H1 (cell line): ENCODE data around the gene TFR2. TPM values are rescaled to one million over a fixed set of nuclear protein-coding genes. Genes with fewer than 3 reads are reported as not detected.
A peak's percentile ranks its signal among the peaks of the same experiment; 100 is the strongest.

ENCODE experiments used
- CTCF ChIA-PET: fragments of 300-600 bp; sonication (Branson Sonifier 250); formaldehyde crosslinking; loops from one replicate; lab custom pipeline; 2021; ENCODE audit not compliant: partially characterized antibody; lab: Charles Lee
- POLR2A ChIA-PET: fragments of 300-600 bp; sonication (Branson Sonifier 250); formaldehyde crosslinking; loops from one replicate; lab custom pipeline; 2021; ENCODE audit warnings: inconsistent platforms; ENCODE audit not compliant: partially characterized antibody; lab: Charles Lee
- DNase-seq, 2 experiments: peaks; one replicate each; pipeline versions ENCODE4 v3.0.0 to v3.0.0-alpha.2; 2010 to 2022; ENCODE audit warnings: low spot score in 2 of 2, low read depth in 1 of 2, mixed read lengths in 1 of 2
- FAIRE-seq: peaks from 2 replicates; lab custom pipeline; 2011; peaks lifted over from hg19 to GRCh38; lab: Jason Lieb, UNC
- H2AFZ ChIP-seq: 2 replicates; pipeline ENCODE4 v1.8.1; 2012; ENCODE audit warnings: low read length, inconsistent platforms
- H2AK5ac ChIP-seq: 2 replicates; pipeline ENCODE4 v1.6.1; 2013; ENCODE audit warnings: low read depth, low read length
- H2BK120ac ChIP-seq: replicated peaks from 2 replicates; pipeline ENCODE3; 2013; ENCODE audit warnings: low read depth, low read length, inconsistent platforms
- H2BK12ac ChIP-seq: 2 replicates; pipeline ENCODE4 v1.6.1; 2013; ENCODE audit warnings: low read depth, low read length
- H2BK15ac ChIP-seq: 2 replicates; pipeline ENCODE4 v1.6.1; 2013; ENCODE audit warnings: low read length
- H2BK20ac ChIP-seq: 2 replicates; pipeline ENCODE4 v1.6.1; 2013; ENCODE audit warnings: low read length
- H2BK5ac ChIP-seq: 2 replicates; pipeline ENCODE4 v1.6.1; 2013; ENCODE audit warnings: low read depth, low read length
- H3K14ac ChIP-seq: 2 replicates; pipeline ENCODE4 v1.6.1; 2013; ENCODE audit warnings: inconsistent platforms; ENCODE audit not compliant: insufficient read length
- H3K18ac ChIP-seq: 2 replicates; pipeline ENCODE4 v1.6.1; 2013; ENCODE audit warnings: low read length; ENCODE audit errors: extremely low read depth
- H3K23ac ChIP-seq: 2 replicates; pipeline ENCODE4 v1.6.1; 2013; ENCODE audit warnings: inconsistent platforms; ENCODE audit not compliant: insufficient read length
- H3K23me2 ChIP-seq: 2 replicates; pipeline ENCODE4 v1.6.1; 2013; ENCODE audit warnings: low read depth, low read length
- H3K27ac ChIP-seq: 2 replicates; pipeline ENCODE4 v1.6.1; 2011; ENCODE audit warnings: low read depth, low read length, inconsistent platforms
- H3K27me3 ChIP-seq, 4 experiments: replicated peaks in 1 of 4; 1 replicate in 1 of 4; 2 replicates in 3 of 4; pipeline versions ENCODE4 v1.6.1 to v1.8.1; 2011 to 2013; ENCODE audit warnings: low read length in 3 of 4, mild to moderate bottlenecking in 3 of 4, inconsistent platforms in 2 of 4, mixed read lengths in 2 of 4, moderate library complexity in 1 of 4; ENCODE audit not compliant: control insufficient read depth in 3 of 4, insufficient read depth in 3 of 4; ENCODE audit errors: extremely low read depth in 1 of 4
- H3K36me3 ChIP-seq, 4 experiments: 2 replicates each; pipeline versions ENCODE4 v1.6.1 to v1.8.1; 2011 to 2013; ENCODE audit warnings: mild to moderate bottlenecking in 4 of 4, low read length in 3 of 4, moderate library complexity in 2 of 4, control low read depth in 1 of 4, inconsistent platforms in 1 of 4; ENCODE audit not compliant: insufficient read depth in 4 of 4, control insufficient read depth in 2 of 4
- H3K4ac ChIP-seq: replicated peaks from 2 replicates; pipeline ENCODE3; 2013; ENCODE audit warnings: low read length, low read depth, mixed read lengths, inconsistent platforms; ENCODE audit not compliant: insufficient read length
- H3K4me1 ChIP-seq, 4 experiments: replicated peaks in 1 of 4; 1 replicate in 1 of 4; 2 replicates in 3 of 4; pipeline versions ENCODE4 v1.6.1 to v1.8.1; 2011 to 2013; ENCODE audit warnings: low read length in 3 of 4, inconsistent platforms in 2 of 4, mixed read lengths in 1 of 4; ENCODE audit not compliant: insufficient read depth in 4 of 4, control insufficient read depth in 3 of 4
- H3K4me2 ChIP-seq, 2 experiments: 2 replicates each; pipeline versions ENCODE4 v1.6.1 to v1.8.1; 2011 to 2013; ENCODE audit warnings: low read depth in 2 of 2, low read length in 2 of 2, control low read depth in 1 of 2, inconsistent platforms in 1 of 2, mild to moderate bottlenecking in 1 of 2; ENCODE audit not compliant: insufficient read depth in 1 of 2
- H3K4me3 ChIP-seq, 4 experiments: fragments of 200-600, 300-600 bp in 1 of 4; sonication (generic), shearing (Covaris generic), sonication (Bioruptor Twin) in 1 of 4; 2 replicates each; pipeline versions ENCODE4 v1.5.1 to v1.8.1; 2011 to 2016; ENCODE audit warnings: low read length in 4 of 4, low read depth in 3 of 4, control low read depth in 2 of 4, inconsistent platforms in 2 of 4, mild to moderate bottlenecking in 2 of 4, mixed read lengths in 1 of 4, moderate library complexity in 1 of 4; ENCODE audit not compliant: insufficient read depth in 2 of 4; ENCODE audit errors: extremely low read depth in 1 of 4
- H3K56ac ChIP-seq: replicated peaks from 2 replicates; pipeline ENCODE3; 2013; ENCODE audit warnings: low read depth, mild to moderate bottlenecking, mixed read lengths, low read length, inconsistent platforms; ENCODE audit not compliant: insufficient read length
- H3K79me1 ChIP-seq: 2 replicates; pipeline ENCODE4 v1.6.1; 2013; ENCODE audit warnings: low read depth, low read length, control low read depth
- H3K79me2 ChIP-seq, 2 experiments: 2 replicates each; pipeline versions ENCODE4 v1.6.1 to v1.8.1; 2012 to 2013; ENCODE audit warnings: low read length in 2 of 2, mild to moderate bottlenecking in 2 of 2, inconsistent platforms in 1 of 2; ENCODE audit not compliant: insufficient read depth in 2 of 2, control insufficient read depth in 1 of 2
- H3K9ac ChIP-seq, 4 experiments: replicated peaks in 1 of 4; 1 replicate in 1 of 4; 2 replicates in 3 of 4; pipeline versions ENCODE4 v1.6.1 to v1.8.1; 2011 to 2013; ENCODE audit warnings: low read depth in 3 of 4, low read length in 3 of 4, control low read depth in 2 of 4, mild to moderate bottlenecking in 2 of 4, moderate library complexity in 2 of 4, inconsistent platforms in 1 of 4; ENCODE audit errors: extremely low read depth in 1 of 4
- H3K9me3 ChIP-seq, 2 experiments: 2 replicates each; pipeline versions ENCODE4 v1.6.1 to v1.8.1; 2012 to 2013; ENCODE audit warnings: mild to moderate bottlenecking in 2 of 2, moderate library complexity in 2 of 2, control low read depth in 1 of 2, inconsistent platforms in 1 of 2, low read depth in 1 of 2, low read length in 1 of 2, mixed read lengths in 1 of 2; ENCODE audit not compliant: insufficient read depth in 2 of 2
- H4K20me1 ChIP-seq, 2 experiments: replicated peaks in 1 of 2; 2 replicates each; pipeline versions ENCODE3 to v1.8.1; 2011 to 2013; ENCODE audit warnings: inconsistent platforms in 2 of 2, low read length in 2 of 2, mild to moderate bottlenecking in 1 of 2; ENCODE audit not compliant: insufficient read depth in 2 of 2, control insufficient read depth in 1 of 2
- H4K5ac ChIP-seq: 2 replicates; pipeline ENCODE4 v1.6.1; 2013; ENCODE audit warnings: low read length, low read depth, mixed read lengths, inconsistent platforms; ENCODE audit not compliant: insufficient read length
- H4K8ac ChIP-seq: 2 replicates; pipeline ENCODE4 v1.8.0; 2013; ENCODE audit warnings: mild to moderate bottlenecking, moderate library complexity, low read length, inconsistent platforms; ENCODE audit not compliant: insufficient read depth; ENCODE audit errors: extremely low read depth
- H4K91ac ChIP-seq: replicated peaks from 2 replicates; pipeline ENCODE3; 2013; ENCODE audit warnings: low read length, mixed read lengths, inconsistent platforms; ENCODE audit not compliant: insufficient read length
- CBX5 ChIP-seq: fragments of 300-800, 300-1000 bp; sonication (generic); IDR thresholded peaks from 2 replicates; pipeline ENCODE4 v1.7.1; 2016; ENCODE audit warnings: antibody characterized with exemption, low read length, low read depth
- POLR2AphosphoS5 ChIP-seq: IDR thresholded peaks from 2 replicates; pipeline ENCODE4 v1.6.1; 2011; ENCODE audit warnings: low read depth, low read length
- WGBS, 2 experiments: shearing (Covaris generic) in 1 of 2; methylation state at CpG; one replicate each; pipeline versions ENCODE4 v1.1.6 to v1.1.7; 2013 to 2015; ENCODE audit warnings: low lambda C conversion rate in 2 of 2, mixed read lengths in 2 of 2, inconsistent platforms in 1 of 2, low coverage in 1 of 2, missing lambda C conversion rate in 1 of 2; ENCODE audit not compliant: insufficient replicate concordance in 2 of 2, insufficient coverage in 1 of 2, insufficient read length in 1 of 2; ENCODE audit errors: extremely low coverage in 1 of 2, missing lambda C conversion rate in 1 of 2; 5-methylcytosine and 5-hydroxymethylcytosine counted together
- polyA plus RNA-seq, 7 experiments: library from polyadenylated mRNA; depleted of rRNA in 3 of 7; stranded (reverse) in 5 of 7; unstranded in 2 of 7; fragments of >200 nt in 5 of 7; fragments of 200-250 nt in 2 of 7; gene quantifications; 1 replicate in 5 of 7; 2 replicates in 1 of 7; 4 replicates in 1 of 7; pipeline versions ENCODE4 v1.2.1 to v1.2.3, GENCODE V29; 2011 to 2013; ENCODE audit warnings: missing spikeins in 2 of 7, mixed read lengths in 2 of 7
- total RNA-seq: library from RNA; stranded (reverse); fragmentation: NEBNext Ultra II Directional; extraction: Animal tissue kit (Norgen Biotek cat#: 25700); gene quantifications from 2 replicates; pipeline ENCODE4 v1.2.1, GENCODE V29; 2021

Gene TFR2
- total and polyA plus RNA-seq, 2 of the 8 experiments (the other 6 are each of a cell fraction or from before 2014, with no cell fraction given) = 4.6 to 5.7 TPM

GRCh38 chr7:100680576-100681271 lies 39.4 kb upstream of the TFR2 start:
- no peak overlapping the region for H3K56ac ChIP-seq
- H2BK12ac ChIP-seq = no peak overlapping the region
- H2BK120ac ChIP-seq = no peak overlapping the region
- CTCF ChIA-PET = interaction anchor here (0.9 to 20.7 kb wide), 12 partner anchors 12 to 119 kb away, joined by 3 to 254 read pairs (median 4); partner anchors contain the start of genes GIGYF1 and POP7
- WGBS, 2 experiments = 91% methylated on average over 18 of the region's 18 CpGs; no CpG with 5 or more reads in 1 of the 2 experiments
- H4K5ac ChIP-seq = no peak overlapping the region
- POLR2A ChIA-PET = interaction anchor here (0.5 to 10.3 kb wide), 17 partner anchors 8 to 311 kb away, joined by 3 to 257 read pairs (median 3); partner anchors contain the start of genes FBXO24, GIGYF1, MOSPD3 and POP7
- no peak overlapping the region for H3K14ac ChIP-seq
- no peak for FAIRE-seq
- no peak overlapping the region for H2AFZ ChIP-seq
- H3K79me1 ChIP-seq = peaks cover 3% of the 10 kb centered on the region
- no peak overlapping the region for H2BK5ac ChIP-seq
- no peak overlapping the region; the same call in 1 of the 2 replicates for H3K27ac ChIP-seq
- H3K23me2 ChIP-seq = no peaks in the 10 kb centered on the region; the same call in 1 of the 2 replicates
- peaks cover 0 to 7% (median 4%) of the 10 kb centered on the region in 4 experiments; a peak in 6 of 7 replicates for H3K4me1 ChIP-seq
- peaks cover 34 to 89% (median 59%) of the 10 kb centered on the region in 4 experiments for H3K36me3 ChIP-seq
- no peak overlapping the region for H3K4ac ChIP-seq
- H4K91ac ChIP-seq = no peak overlapping the region
- DNase-seq = no peak
- H3K23ac ChIP-seq = no peak overlapping the region
- H4K20me1 ChIP-seq = peaks cover 13 to 38% of the 10 kb centered on the region in 2 experiments
- H2BK15ac ChIP-seq = no peak overlapping the region
- H2AK5ac ChIP-seq = no peak overlapping the region
- no peak overlapping the region for H3K9ac ChIP-seq
- H3K9me3 ChIP-seq = no peaks in the 10 kb centered on the region
- 0 out of 4 replicates have a peak, but pooled peaks cover 0 to 3% of the 10 kb centered on the region in 2 experiments for H3K79me2 ChIP-seq
- no peak overlapping the region for H3K4me3 ChIP-seq
- no peak overlapping the region for H2BK20ac ChIP-seq
- no peaks in the 10 kb centered on the region for H3K27me3 ChIP-seq
- no peak overlapping the region for H3K4me2 ChIP-seq
- H4K8ac ChIP-seq = peak overlapping the region; percentile 36; the same call in 1 of the 2 replicates
- TF ChIP-seq CBX5 = no peak
- peak; percentile 39 for TF ChIP-seq POLR2AphosphoS5
- H3K18ac ChIP-seq = no peak overlapping the region
